ENCODE results near the gene LHPP. TPM values are rescaled to one million over a fixed set of nuclear protein-coding genes. Genes with fewer than 3 reads are reported as not detected.

LHPP gene
- total RNA-seq, 1 donor from 2014 or later = 22.9 TPM

- ATAC-seq (ENCODE audit: low read depth) = no peak
- H3K4me1 Mint-ChIP-seq = no peaks in the 10 kb centered on the region
- TF ChIP-seq CTCF (IDR thresholded peaks at IDR 0.05) = no peak
- no peaks in the 10 kb centered on the region for H3K9me3 Mint-ChIP-seq
- H3K27ac Mint-ChIP-seq = no peak overlapping the region
- no peaks in the 10 kb centered on the region for H3K27me3 Mint-ChIP-seq
- DNase-seq = no peak
- H3K36me3 Mint-ChIP-seq (ENCODE audit: low read depth) = peaks cover 4% of the 10 kb centered on the region
- ChIA-PET CTCF (no interaction called here), POLR2A (no interaction called here)
- intact Hi-C loops (cut with micrococcal nuclease) = no loop called here
- no peak overlapping the region for H3K4me3 Mint-ChIP-seq
Measured at GRCh38 chr10:124477614-124478363, 16.2 kb downstream of the LHPP start.

- ATAC-seq (ENCODE audit: low read depth) (no peak), DNase-seq (no peak)
- H3K27ac Mint-ChIP-seq = no peak overlapping the region
- H3K27me3 Mint-ChIP-seq = no peaks in the 10 kb centered on the region
- ChIA-PET POLR2A (no interaction called here), CTCF (no interaction called here)
- no peak overlapping the region for H3K4me3 Mint-ChIP-seq
- peaks cover 4% of the 10 kb centered on the region for H3K36me3 Mint-ChIP-seq (ENCODE audit: low read depth)
- H3K9me3 Mint-ChIP-seq = no peaks in the 10 kb centered on the region
- TF ChIP-seq CTCF (IDR thresholded peaks at IDR 0.05) = no peak
- no peaks in the 10 kb centered on the region for H3K4me1 Mint-ChIP-seq
- intact Hi-C loops (cut with micrococcal nuclease) = no loop called here
Measured at GRCh38 chr10:124478515-124478914, 16.9 kb downstream of the LHPP start.

- DNase-seq (no peak), ATAC-seq (ENCODE audit: low read depth) (no peak)
- ChIA-PET CTCF (no interaction called here), POLR2A (no interaction called here)
- Mint-ChIP-seq H3K27ac (no peak overlapping the region), H3K4me1 (no peaks in the 10 kb centered on the region), H3K27me3 (no peaks in the 10 kb centered on the region), H3K36me3 (ENCODE audit: low read depth) (peaks cover 2% of the 10 kb centered on the region), H3K4me3 (no peak overlapping the region), H3K9me3 (no peaks in the 10 kb centered on the region)
- intact Hi-C loops (cut with micrococcal nuclease) = no loop called here
- no peak for TF ChIP-seq CTCF (IDR thresholded peaks at IDR 0.05)
Measured at GRCh38 chr10:124480860-124481259, 19.2 kb downstream of the LHPP start.

GRCh38 chr10:124481717-124482116 lies 20.1 kb downstream of the LHPP start:
- POLR2A ChIA-PET = no interaction called here
- intact Hi-C loops (cut with micrococcal nuclease) = no loop called here
- DNase-seq = no peak
- no peaks in the 10 kb centered on the region for H3K27me3 Mint-ChIP-seq
- CTCF ChIA-PET = no interaction called here
- no peak for TF ChIP-seq CTCF (IDR thresholded peaks at IDR 0.05)
- H3K36me3 Mint-ChIP-seq (ENCODE audit: low read depth) = peaks cover 8% of the 10 kb centered on the region
- ATAC-seq (ENCODE audit: low read depth) = no peak
- no peak overlapping the region for H3K4me3 Mint-ChIP-seq
- H3K27ac Mint-ChIP-seq = no peak overlapping the region
- no peaks in the 10 kb centered on the region for H3K4me1 Mint-ChIP-seq
- H3K9me3 Mint-ChIP-seq = no peaks in the 10 kb centered on the region

- no peak for TF ChIP-seq CTCF (IDR thresholded peaks at IDR 0.05)
- H3K27ac Mint-ChIP-seq = no peak overlapping the region
- no peaks in the 10 kb centered on the region for H3K4me1 Mint-ChIP-seq
- intact Hi-C loops (cut with micrococcal nuclease) = no loop called here
- ATAC-seq (ENCODE audit: low read depth) (no peak), DNase-seq (no peak)
- peaks cover 8% of the 10 kb centered on the region for H3K36me3 Mint-ChIP-seq (ENCODE audit: low read depth)
- H3K4me3 Mint-ChIP-seq = no peak overlapping the region
- H3K27me3 Mint-ChIP-seq = no peaks in the 10 kb centered on the region
- ChIA-PET POLR2A (no interaction called here), CTCF (no interaction called here)
- H3K9me3 Mint-ChIP-seq = peaks cover 4% of the 10 kb centered on the region
Measured at GRCh38 chr10:124482236-124482800, 20.7 kb downstream of the LHPP start.

Data from activated B cell treated with CpG ODN at 0.5 μM for 24 hours (primary cell).